ENCODE data around the gene SSMEM1. TPM values are rescaled to one million over a fixed set of nuclear protein-coding genes. Genes with fewer than 3 reads are reported as not detected.

SSMEM1 gene
- total RNA-seq, 1 experiment from 2014 or later, result not detected

- no peaks in the 10 kb centered on the region for H3K4me1 Mint-ChIP-seq
- H3K36me3 Mint-ChIP-seq, result peaks cover 42% of the 10 kb centered on the region
- DNase-seq (ENCODE audit: low spot score) (no peak), ATAC-seq (no peak)
- no peaks in the 10 kb centered on the region for H3K27me3 Mint-ChIP-seq (ENCODE audit: low read depth)
- ChIA-PET CTCF (no interaction called here), POLR2A (no interaction called here)
- TF ChIP-seq ATF6 (CRISPR knock-in tag; IDR thresholded peaks at IDR 0.05) (no peak), CREM (CRISPR knock-in tag; IDR thresholded peaks at IDR 0.05) (no peak), GTF2I (CRISPR knock-in tag; conservative IDR thresholded peaks at IDR 0.05) (no peak), ZNF396 (CRISPR knock-in tag; IDR thresholded peaks at IDR 0.05; ENCODE audit: borderline replicate concordance) (no peak), ZNF423 (CRISPR knock-in tag; IDR thresholded peaks at IDR 0.05) (no peak), NR2C2 (CRISPR knock-in tag; IDR thresholded peaks at IDR 0.05) (no peak), E2F4 (CRISPR knock-in tag; IDR thresholded peaks at IDR 0.05; ENCODE audit: borderline replicate concordance, low read depth) (no peak)
- H3K27ac Mint-ChIP-seq, result no peak overlapping the region
- H3K9me3 Mint-ChIP-seq, result no peaks in the 10 kb centered on the region
- H3K4me3 Mint-ChIP-seq, result no peak overlapping the region
Measured at GRCh38 chr7:130178251-130178650, 29.4 kb upstream of the SSMEM1 start.

- DNase-seq (ENCODE audit: low spot score) (no peak), ATAC-seq (no peak)
- TF ChIP-seq ATF3 (CRISPR knock-in tag; conservative IDR thresholded peaks at IDR 0.05), result no peak
- Mint-ChIP-seq H3K27ac (no peak overlapping the region), H3K9me3 (no peaks in the 10 kb centered on the region), H3K4me3 (no peak overlapping the region), H3K4me1 (no peaks in the 10 kb centered on the region), H3K27me3 (ENCODE audit: low read depth) (no peaks in the 10 kb centered on the region), H3K36me3 (peaks cover 35% of the 10 kb centered on the region)
- ChIA-PET POLR2A (no interaction called here), CTCF (no interaction called here)
Measured at GRCh38 chr7:130179631-130180030, 28.0 kb upstream of the SSMEM1 start.

- no peak overlapping the region for H3K27ac Mint-ChIP-seq
- ATAC-seq, result no peak
Measured at GRCh38 chr7:130180571-130181262, 26.9 kb upstream of the SSMEM1 start.

More at GRCh38 chr7:130180571-130181262, 26.9 kb upstream of the SSMEM1 start:
- no peak for DNase-seq (ENCODE audit: low spot score)
- CTCF ChIA-PET, result no interaction called here
- POLR2A ChIA-PET, result no interaction called here
- TF ChIP-seq SOX15 (CRISPR knock-in tag; IDR thresholded peaks at IDR 0.05) (no peak), CTCF (IDR thresholded peaks at IDR 0.05) (no peak), MAX (CRISPR knock-in tag; IDR thresholded peaks at IDR 0.05) (no peak), ZNF671 (CRISPR knock-in tag; IDR thresholded peaks at IDR 0.05) (no peak), SMAD4 (CRISPR knock-in tag; IDR thresholded peaks at IDR 0.05) (no peak), USF2 (CRISPR knock-in tag; IDR thresholded peaks at IDR 0.05) (no peak)
- H3K27me3 Mint-ChIP-seq (ENCODE audit: low read depth), result no peaks in the 10 kb centered on the region
- H3K9me3 Mint-ChIP-seq, result no peaks in the 10 kb centered on the region
- no peaks in the 10 kb centered on the region for H3K4me1 Mint-ChIP-seq
- no peak overlapping the region for H3K4me3 Mint-ChIP-seq
- H3K36me3 Mint-ChIP-seq, result peaks cover 39% of the 10 kb centered on the region

All from WTC11 (cell line).